PC-3 (cell line): ENCODE measurements around the gene TMX3.

Experiments used
- CTCF ChIP-seq: fragments of 300-600 bp; sonication (generic); conservative IDR thresholded peaks from 2 replicates; pipeline ENCODE4 v1.5.1; 2017; ENCODE audit warnings: antibody characterized with exemption, low read depth, mild to moderate bottlenecking, low read length
- EZH2 ChIP-seq: fragments of 300-600 bp; sonication (generic); IDR thresholded peaks from one replicate; pipeline ENCODE4 v1.6.1; 2017; ENCODE audit warnings: antibody characterized with exemption, mild to moderate bottlenecking, low read length; ENCODE audit not compliant: unreplicated experiment
- EZH2phosphoT487 ChIP-seq: fragments of 300-600 bp; sonication (generic); IDR thresholded peaks from 2 replicates; pipeline ENCODE4 v1.6.1; 2018; ENCODE audit warnings: mild to moderate bottlenecking, antibody characterized with exemption, low read length, borderline replicate concordance

DNA sequence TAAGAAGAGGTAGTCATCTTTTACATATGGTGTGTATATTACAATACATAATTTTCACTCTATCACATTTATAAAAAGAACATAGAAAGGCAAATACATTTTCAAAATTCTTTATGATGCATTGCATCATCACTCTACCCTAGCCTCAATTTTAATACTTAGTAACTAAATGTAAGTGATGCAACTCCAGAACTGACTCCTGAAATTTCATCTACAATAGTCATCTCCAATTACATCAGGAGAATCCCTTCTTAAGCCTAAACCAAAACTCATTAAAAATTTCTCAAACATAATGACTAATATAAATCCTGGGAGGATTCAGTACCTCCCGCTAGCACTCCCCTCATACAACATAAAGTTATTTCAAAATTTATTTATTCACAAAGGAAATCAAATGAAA is 15.9 kb downstream of the TMX3 start:
- TF ChIP-seq CTCF (no peak), EZH2 (no peak), EZH2phosphoT487 (no peak)
